ENCODE data around the gene RBKS. TPM values are rescaled to one million over a fixed set of nuclear protein-coding genes. Genes with fewer than 3 reads are reported as not detected.

RBKS gene
- total and polyA plus RNA-seq, 2 of the 13 experiments (the other 11 are each of a cell fraction or from before 2014, with no cell fraction given): 7.7 to 8.3 TPM

GRCh38 chr2:27890146-27890923 is at the start of gene RBKS, which contains the start of gene BABAM2 (continued):
- TF ChIP-seq, protein P1, sequence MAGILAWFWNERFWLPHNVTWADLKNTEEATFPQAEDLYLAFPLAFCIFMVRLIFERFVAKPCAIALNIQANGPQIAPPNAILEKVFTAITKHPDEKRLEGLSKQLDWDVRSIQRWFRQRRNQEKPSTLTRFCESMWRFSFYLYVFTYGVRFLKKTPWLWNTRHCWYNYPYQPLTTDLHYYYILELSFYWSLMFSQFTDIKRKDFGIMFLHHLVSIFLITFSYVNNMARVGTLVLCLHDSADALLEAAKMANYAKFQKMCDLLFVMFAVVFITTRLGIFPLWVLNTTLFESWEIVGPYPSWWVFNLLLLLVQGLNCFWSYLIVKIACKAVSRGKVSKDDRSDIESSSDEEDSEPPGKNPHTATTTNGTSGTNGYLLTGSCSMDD (CRISPR knock-in tag; IDR thresholded peaks at IDR 0.05): 0 out of 2 replicates have a peak, but pooled peaks have one; percentile 23
- TF ChIP-seq GFI1 (CRISPR knock-in tag; IDR thresholded peaks at IDR 0.05; ENCODE audit: borderline replicate concordance) (peak; percentile 75; the same call in 1 of the 2 replicates), PAF1 (CRISPR knock-in tag; IDR thresholded peaks at IDR 0.05) (no peak), SETDB1 (CRISPR knock-in tag; IDR thresholded peaks at IDR 0.05; ENCODE audit: borderline replicate concordance) (no peak), GTF2F1 (IDR thresholded peaks at IDR 0.05; ENCODE audit: low read length) (no peak), ZNF572 (CRISPR knock-in tag; IDR thresholded peaks at IDR 0.05) (peak; percentile 97; the same call in 1 of the 2 replicates), MTF1 (CRISPR knock-in tag; IDR thresholded peaks at IDR 0.05) (no peak), ZNF367 (CRISPR knock-in tag; IDR thresholded peaks at IDR 0.05; ENCODE audit: borderline replicate concordance) (no peak; the same call in 1 of the 2 replicates), NR1H2 (CRISPR knock-in tag; IDR thresholded peaks at IDR 0.05; ENCODE audit: borderline replicate concordance, low read depth) (no peak; the same call in 1 of the 2 replicates), BCLAF1 (IDR thresholded peaks at IDR 0.05) (no peak), SIN3A (IDR thresholded peaks at IDR 0.05; ENCODE audit: borderline replicate concordance, low read depth, low read length) (peak; percentile 98), SRSF1 (optimal IDR thresholded peaks at IDR 0.05; ENCODE audit: low read depth, low read length) (peak; percentile 69), ZBTB1 (CRISPR knock-in tag; IDR thresholded peaks at IDR 0.05; ENCODE audit: borderline replicate concordance) (no peak), MLLT10 (CRISPR knock-in tag; IDR thresholded peaks at IDR 0.05) (no peak), YEATS2 (CRISPR knock-in tag; IDR thresholded peaks at IDR 0.05; ENCODE audit: borderline replicate concordance) (peak; percentile 85; the same call in 1 of the 2 replicates)
- TF ChIP-seq, protein P2, sequence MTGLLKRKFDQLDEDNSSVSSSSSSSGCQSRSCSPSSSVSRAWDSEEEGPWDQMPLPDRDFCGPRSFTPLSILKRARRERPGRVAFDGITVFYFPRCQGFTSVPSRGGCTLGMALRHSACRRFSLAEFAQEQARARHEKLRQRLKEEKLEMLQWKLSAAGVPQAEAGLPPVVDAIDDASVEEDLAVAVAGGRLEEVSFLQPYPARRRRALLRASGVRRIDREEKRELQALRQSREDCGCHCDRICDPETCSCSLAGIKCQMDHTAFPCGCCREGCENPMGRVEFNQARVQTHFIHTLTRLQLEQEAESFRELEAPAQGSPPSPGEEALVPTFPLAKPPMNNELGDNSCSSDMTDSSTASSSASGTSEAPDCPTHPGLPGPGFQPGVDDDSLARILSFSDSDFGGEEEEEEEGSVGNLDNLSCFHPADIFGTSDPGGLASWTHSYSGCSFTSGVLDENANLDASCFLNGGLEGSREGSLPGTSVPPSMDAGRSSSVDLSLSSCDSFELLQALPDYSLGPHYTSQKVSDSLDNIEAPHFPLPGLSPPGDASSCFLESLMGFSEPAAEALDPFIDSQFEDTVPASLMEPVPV (CRISPR knock-in tag; IDR thresholded peaks at IDR 0.05): peak; percentile 93; the same call in 1 of the 2 replicates
- TF ChIP-seq, protein P3, sequence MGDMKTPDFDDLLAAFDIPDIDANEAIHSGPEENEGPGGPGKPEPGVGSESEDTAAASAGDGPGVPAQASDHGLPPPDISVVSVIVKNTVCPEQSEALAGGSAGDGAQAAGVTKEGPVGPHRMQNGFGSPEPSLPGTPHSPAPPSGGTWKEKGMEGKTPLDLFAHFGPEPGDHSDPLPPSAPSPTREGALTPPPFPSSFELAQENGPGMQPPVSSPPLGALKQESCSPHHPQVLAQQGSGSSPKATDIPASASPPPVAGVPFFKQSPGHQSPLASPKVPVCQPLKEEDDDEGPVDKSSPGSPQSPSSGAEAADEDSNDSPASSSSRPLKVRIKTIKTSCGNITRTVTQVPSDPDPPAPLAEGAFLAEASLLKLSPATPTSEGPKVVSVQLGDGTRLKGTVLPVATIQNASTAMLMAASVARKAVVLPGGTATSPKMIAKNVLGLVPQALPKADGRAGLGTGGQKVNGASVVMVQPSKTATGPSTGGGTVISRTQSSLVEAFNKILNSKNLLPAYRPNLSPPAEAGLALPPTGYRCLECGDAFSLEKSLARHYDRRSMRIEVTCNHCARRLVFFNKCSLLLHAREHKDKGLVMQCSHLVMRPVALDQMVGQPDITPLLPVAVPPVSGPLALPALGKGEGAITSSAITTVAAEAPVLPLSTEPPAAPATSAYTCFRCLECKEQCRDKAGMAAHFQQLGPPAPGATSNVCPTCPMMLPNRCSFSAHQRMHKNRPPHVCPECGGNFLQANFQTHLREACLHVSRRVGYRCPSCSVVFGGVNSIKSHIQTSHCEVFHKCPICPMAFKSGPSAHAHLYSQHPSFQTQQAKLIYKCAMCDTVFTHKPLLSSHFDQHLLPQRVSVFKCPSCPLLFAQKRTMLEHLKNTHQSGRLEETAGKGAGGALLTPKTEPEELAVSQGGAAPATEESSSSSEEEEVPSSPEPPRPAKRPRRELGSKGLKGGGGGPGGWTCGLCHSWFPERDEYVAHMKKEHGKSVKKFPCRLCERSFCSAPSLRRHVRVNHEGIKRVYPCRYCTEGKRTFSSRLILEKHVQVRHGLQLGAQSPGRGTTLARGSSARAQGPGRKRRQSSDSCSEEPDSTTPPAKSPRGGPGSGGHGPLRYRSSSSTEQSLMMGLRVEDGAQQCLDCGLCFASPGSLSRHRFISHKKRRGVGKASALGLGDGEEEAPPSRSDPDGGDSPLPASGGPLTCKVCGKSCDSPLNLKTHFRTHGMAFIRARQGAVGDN (CRISPR knock-in tag; IDR thresholded peaks at IDR 0.05): peak; percentile 97
- TF ChIP-seq, protein P4, sequence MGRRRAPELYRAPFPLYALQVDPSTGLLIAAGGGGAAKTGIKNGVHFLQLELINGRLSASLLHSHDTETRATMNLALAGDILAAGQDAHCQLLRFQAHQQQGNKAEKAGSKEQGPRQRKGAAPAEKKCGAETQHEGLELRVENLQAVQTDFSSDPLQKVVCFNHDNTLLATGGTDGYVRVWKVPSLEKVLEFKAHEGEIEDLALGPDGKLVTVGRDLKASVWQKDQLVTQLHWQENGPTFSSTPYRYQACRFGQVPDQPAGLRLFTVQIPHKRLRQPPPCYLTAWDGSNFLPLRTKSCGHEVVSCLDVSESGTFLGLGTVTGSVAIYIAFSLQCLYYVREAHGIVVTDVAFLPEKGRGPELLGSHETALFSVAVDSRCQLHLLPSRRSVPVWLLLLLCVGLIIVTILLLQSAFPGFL (CRISPR knock-in tag; IDR thresholded peaks at IDR 0.05): no peak

All from HepG2 (cell line).